GM18511 (cell line): ENCODE results near the gene AR.

ENCODE experiments used
- ATAC-seq: cut with Tn5 transposase; IDR thresholded peaks from one replicate; pipeline ENCODE4 v1.9.1; 2021; ENCODE audit warnings: mild to moderate bottlenecking, moderate library complexity; ENCODE audit not compliant: unreplicated experiment

AR gene

GRCh38 chrX:67563469-67564448, 19.9 kb downstream of the AR start:
- ATAC-seq: no peak

- no peak for ATAC-seq
Observed at GRCh38 chrX:67564475-67564874, 20.7 kb downstream of the AR start.

- ATAC-seq: no peak
Observed at GRCh38 chrX:67568769-67569168, 24.9 kb downstream of the AR start.

GRCh38 chrX:67570839-67571238, 27.0 kb downstream of the AR start:
- no peak for ATAC-seq

GRCh38 chrX:67574696-67575095, 30.9 kb downstream of the AR start:
- no peak for ATAC-seq

GRCh38 chrX:67582436-67582835, 38.6 kb downstream of the AR start:
- ATAC-seq: no peak

GRCh38 chrX:67583171-67583570, 39.4 kb downstream of the AR start:
- ATAC-seq: no peak

- ATAC-seq: no peak
Observed at GRCh38 chrX:67585401-67585800, 41.6 kb downstream of the AR start.

- ATAC-seq: no peak
Observed at GRCh38 chrX:67587946-67588624, 44.3 kb downstream of the AR start.

- ATAC-seq: no peak
Observed at GRCh38 chrX:67596839-67597790, 53.3 kb downstream of the AR start.

- ATAC-seq: no peak
Observed at GRCh38 chrX:67599532-67599931, 55.7 kb downstream of the AR start.

GRCh38 chrX:67601771-67602170, 58.0 kb downstream of the AR start:
- ATAC-seq: no peak

GRCh38 chrX:67604979-67605703, 61.3 kb downstream of the AR start:
- ATAC-seq: no peak

GRCh38 chrX:67607466-67607865, 63.6 kb downstream of the AR start:
- no peak for ATAC-seq

GRCh38 chrX:67610282-67610681, 66.5 kb downstream of the AR start:
- peak; percentile 59 for ATAC-seq

GRCh38 chrX:67612231-67612630, 68.4 kb downstream of the AR start:
- no peak for ATAC-seq

- no peak for ATAC-seq
Observed at GRCh38 chrX:67613366-67613765, 69.5 kb downstream of the AR start.

- ATAC-seq: no peak
Observed at GRCh38 chrX:67613996-67614395, 70.2 kb downstream of the AR start.

- ATAC-seq: no peak
Observed at GRCh38 chrX:67614423-67614822, 70.6 kb downstream of the AR start.

- ATAC-seq: peak; percentile 85
Observed at GRCh38 chrX:67619253-67619652, 75.4 kb downstream of the AR start.
